C4-2B (cell line): ENCODE measurements around the gene CNTRL.

ENCODE experiments used
- ZFX ChIP-seq: fragments of 450-650 bp; IDR thresholded peaks from 2 replicates; pipeline ENCODE4 v1.6.1; 2017
- TF ChIP-seq, protein P1 (sequence below): fragments of 450-650 bp; conservative IDR thresholded peaks from 2 replicates; pipeline ENCODE4 v1.5.1; 2017; ENCODE audit warnings: mild to moderate bottlenecking

DNA sequence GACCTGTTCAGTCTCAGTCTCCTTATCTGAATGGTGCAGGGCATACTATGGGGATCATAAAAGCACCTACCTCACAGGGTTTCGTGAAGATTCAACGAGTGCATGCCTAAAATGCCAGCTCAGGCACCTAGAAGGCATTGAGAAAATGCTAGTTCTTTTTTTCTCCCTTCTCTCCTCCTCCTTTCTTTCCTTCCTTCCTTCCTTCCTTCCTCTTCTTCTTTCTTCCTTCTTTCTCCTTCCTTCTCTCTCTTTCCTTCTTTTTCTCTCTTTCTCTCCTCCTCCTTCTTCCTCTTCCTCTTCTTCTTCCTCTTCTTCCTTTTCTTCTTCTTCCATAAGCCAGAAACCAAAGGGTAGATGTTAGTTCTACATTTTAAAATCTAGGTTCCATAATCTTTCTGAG, 139.2 kb downstream of the CNTRL start:
- TF ChIP-seq, protein P1, sequence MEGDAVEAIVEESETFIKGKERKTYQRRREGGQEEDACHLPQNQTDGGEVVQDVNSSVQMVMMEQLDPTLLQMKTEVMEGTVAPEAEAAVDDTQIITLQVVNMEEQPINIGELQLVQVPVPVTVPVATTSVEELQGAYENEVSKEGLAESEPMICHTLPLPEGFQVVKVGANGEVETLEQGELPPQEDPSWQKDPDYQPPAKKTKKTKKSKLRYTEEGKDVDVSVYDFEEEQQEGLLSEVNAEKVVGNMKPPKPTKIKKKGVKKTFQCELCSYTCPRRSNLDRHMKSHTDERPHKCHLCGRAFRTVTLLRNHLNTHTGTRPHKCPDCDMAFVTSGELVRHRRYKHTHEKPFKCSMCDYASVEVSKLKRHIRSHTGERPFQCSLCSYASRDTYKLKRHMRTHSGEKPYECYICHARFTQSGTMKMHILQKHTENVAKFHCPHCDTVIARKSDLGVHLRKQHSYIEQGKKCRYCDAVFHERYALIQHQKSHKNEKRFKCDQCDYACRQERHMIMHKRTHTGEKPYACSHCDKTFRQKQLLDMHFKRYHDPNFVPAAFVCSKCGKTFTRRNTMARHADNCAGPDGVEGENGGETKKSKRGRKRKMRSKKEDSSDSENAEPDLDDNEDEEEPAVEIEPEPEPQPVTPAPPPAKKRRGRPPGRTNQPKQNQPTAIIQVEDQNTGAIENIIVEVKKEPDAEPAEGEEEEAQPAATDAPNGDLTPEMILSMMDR: no peak
- no peak for TF ChIP-seq ZFX
